ENCODE measurements around the gene G6PC2.

Gene G6PC2

GRCh38 chr2:168897449-168897848 lies 3.6 kb upstream of the G6PC2 start:
- DNase-seq (ENCODE audit: low read depth): no peak
- no peak overlapping the region for H3K4me3 ChIP-seq (ENCODE audit: low read depth, low read length)
- TF ChIP-seq, protein P1, sequence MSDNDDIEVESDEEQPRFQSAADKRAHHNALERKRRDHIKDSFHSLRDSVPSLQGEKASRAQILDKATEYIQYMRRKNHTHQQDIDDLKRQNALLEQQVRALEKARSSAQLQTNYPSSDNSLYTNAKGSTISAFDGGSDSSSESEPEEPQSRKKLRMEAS (IDR thresholded peaks at IDR 0.05; ENCODE audit: low read depth, low read length): no peak
- TF ChIP-seq CTCF (IDR thresholded peaks at IDR 0.05; ENCODE audit: low read depth, low read length): no peak
- TF ChIP-seq POLR2A (IDR thresholded peaks at IDR 0.05; ENCODE audit: extremely low read depth, insufficient read length): no peak
- no peak for TF ChIP-seq MYC (IDR thresholded peaks at IDR 0.05; ENCODE audit: low read depth, low read length)

DNA sequence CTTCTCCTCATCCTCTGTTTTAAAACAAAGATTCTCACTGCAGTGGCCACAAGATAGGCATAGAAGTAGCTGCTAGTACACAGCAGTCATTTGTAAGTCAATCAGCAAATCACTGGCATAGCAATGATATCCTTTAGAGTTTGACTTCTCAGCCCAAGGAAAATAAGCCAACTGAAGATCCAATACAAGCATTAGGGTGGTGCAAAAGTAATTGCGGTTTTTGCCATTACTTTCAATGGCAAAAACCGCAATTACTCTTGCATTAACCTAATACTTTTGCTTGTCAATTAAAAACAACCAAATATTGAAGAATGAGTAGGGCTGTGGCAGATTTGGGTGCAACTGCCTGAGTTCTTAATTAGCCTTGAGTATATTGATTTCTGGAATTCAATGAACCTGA lies 2.8 kb downstream of the G6PC2 start:
- TF ChIP-seq MYC (IDR thresholded peaks at IDR 0.05; ENCODE audit: low read depth, low read length): no peak
- DNase-seq (ENCODE audit: low read depth): no peak
- H3K4me3 ChIP-seq (ENCODE audit: low read depth, low read length): no peak overlapping the region

DNA sequence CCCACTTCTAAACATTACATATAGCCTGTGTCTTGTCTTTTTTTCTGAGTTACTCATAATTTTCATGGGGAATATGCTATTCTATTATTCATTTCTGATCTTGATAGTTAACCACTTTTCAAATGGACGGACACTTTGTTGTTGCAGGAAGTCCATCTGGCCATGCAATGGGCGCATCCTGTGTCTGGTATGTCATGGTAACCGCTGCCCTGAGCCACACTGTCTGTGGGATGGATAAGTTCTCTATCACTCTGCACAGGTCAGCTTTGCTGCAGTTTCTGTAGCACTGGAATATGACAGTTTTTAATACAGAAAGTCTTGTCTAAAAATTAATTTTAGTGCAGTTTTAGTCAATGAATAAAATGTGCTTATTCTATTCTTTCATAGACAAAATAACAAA lies 3.3 kb downstream of the G6PC2 start:
- TF ChIP-seq CTCF (IDR thresholded peaks at IDR 0.05; ENCODE audit: low read depth, low read length) (no peak), MYC (IDR thresholded peaks at IDR 0.05; ENCODE audit: low read depth, low read length) (no peak), POLR2A (IDR thresholded peaks at IDR 0.05; ENCODE audit: extremely low read depth, insufficient read length) (no peak)
- TF ChIP-seq, protein P1 (IDR thresholded peaks at IDR 0.05; ENCODE audit: low read depth, low read length): no peak
- H3K4me3 ChIP-seq (ENCODE audit: low read depth, low read length): no peak overlapping the region
- DNase-seq (ENCODE audit: low read depth): no peak

- no peak for DNase-seq (ENCODE audit: low read depth)
- no peak overlapping the region for H3K4me3 ChIP-seq (ENCODE audit: low read depth, low read length)
Observed at GRCh38 chr2:168907940-168908662, 7.0 kb downstream of the G6PC2 start.

GRCh38 chr2:168910330-168910729 lies 9.2 kb downstream of the G6PC2 start:
- H3K4me3 ChIP-seq (ENCODE audit: low read depth, low read length): no peak overlapping the region
- no peak for DNase-seq (ENCODE audit: low read depth)
- TF ChIP-seq, protein P1 (IDR thresholded peaks at IDR 0.05; ENCODE audit: low read depth, low read length): no peak
- TF ChIP-seq MYC (IDR thresholded peaks at IDR 0.05; ENCODE audit: low read depth, low read length): no peak
- no peak for TF ChIP-seq CTCF (IDR thresholded peaks at IDR 0.05; ENCODE audit: low read depth, low read length)
- TF ChIP-seq POLR2A (IDR thresholded peaks at IDR 0.05; ENCODE audit: extremely low read depth, insufficient read length): no peak

More at GRCh38 chr2:168907940-168908662, 7.0 kb downstream of the G6PC2 start:
- TF ChIP-seq MYC (IDR thresholded peaks at IDR 0.05; ENCODE audit: low read depth, low read length) (no peak), POLR2A (IDR thresholded peaks at IDR 0.05; ENCODE audit: extremely low read depth, insufficient read length) (no peak), CTCF (IDR thresholded peaks at IDR 0.05; ENCODE audit: low read depth, low read length) (no peak)
- TF ChIP-seq, protein P1 (IDR thresholded peaks at IDR 0.05; ENCODE audit: low read depth, low read length): no peak

DNA sequence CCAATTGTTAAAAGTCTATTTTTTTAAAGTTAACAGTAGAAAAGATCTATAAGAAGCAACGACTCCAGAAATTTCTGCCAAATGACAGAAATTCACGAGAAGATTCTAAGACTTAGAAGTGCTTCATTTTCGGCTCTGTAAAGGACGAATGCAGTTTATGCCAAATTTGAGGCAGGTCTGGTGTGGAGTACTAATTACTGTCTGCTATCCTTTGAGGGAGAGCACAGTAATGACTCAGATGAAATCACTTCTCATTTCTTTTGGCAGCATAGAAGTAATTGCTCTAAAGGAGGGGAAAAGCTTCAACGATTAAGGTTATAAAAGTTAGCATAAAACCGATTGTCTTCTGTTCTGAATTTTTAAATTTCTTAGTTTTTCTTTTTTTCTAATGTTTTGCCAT lies 11.4 kb downstream of the G6PC2 start:
- TF ChIP-seq MYC (IDR thresholded peaks at IDR 0.05; ENCODE audit: low read depth, low read length): no peak
- TF ChIP-seq, protein P1 (IDR thresholded peaks at IDR 0.05; ENCODE audit: low read depth, low read length): no peak
- TF ChIP-seq CTCF (IDR thresholded peaks at IDR 0.05; ENCODE audit: low read depth, low read length): no peak
- no peak for TF ChIP-seq POLR2A (IDR thresholded peaks at IDR 0.05; ENCODE audit: extremely low read depth, insufficient read length)
- DNase-seq (ENCODE audit: low read depth): peak; percentile 11
- no peak overlapping the region for H3K4me3 ChIP-seq (ENCODE audit: low read depth, low read length)

Data from NB4 (cell line).